Peyer's patch (tissue), 4 donors: ENCODE results near the gene SHCBP1L.

Experiments
- CTCF ChIP-seq, 6 experiments: fragments of 450-650 bp in 4 of 6; fragments of 200-600 bp in 2 of 6; sonication (generic) in 1 of 6; IDR thresholded peaks; one replicate each; pipeline ENCODE4 v1.5.1; 2017 to 2019; ENCODE audit warnings: antibody characterized with exemption in 6 of 6, mild to moderate bottlenecking in 3 of 6, moderate library complexity in 1 of 6
- POLR2A ChIP-seq, 2 donors: fragments of 450-650 bp; IDR thresholded peaks; one replicate each; pipeline ENCODE4 v1.5.1; 2017; ENCODE audit warnings: antibody characterized with exemption in 2 of 2, mild to moderate bottlenecking in 2 of 2, moderate library complexity in 2 of 2

- TF ChIP-seq CTCF (IDR thresholded peaks at IDR 0.05) (no peak), POLR2A (IDR thresholded peaks at IDR 0.05) (no peak)
Measured at GRCh38 chr1:182965861-182966260, 12.9 kb upstream of the SHCBP1L start.
